Pulmonary artery endothelial cell (primary cell): Measurements from ENCODE around the gene SUDS3. TPM values are rescaled to one million over a fixed set of nuclear protein-coding genes. Genes with fewer than 3 reads are reported as not detected.
"Not testable (repeated sequence)": the region's sequence is repeated elsewhere in the genome, so short reads cannot be mapped to it uniquely, and the experiment has no call there.

Source experiments
- DNase-seq: peaks from one replicate; pipeline ENCODE4 v3.0.0-alpha.2; 2011; ENCODE audit warnings: low read depth, low spot score
- total RNA-seq: library from RNA; depleted of rRNA; stranded (reverse); fragments of >200 nt; gene quantifications from 2 replicates; pipeline ENCODE4 v1.2.3, GENCODE V29; 2014

SUDS3 gene
- total RNA-seq: 33.0 and 34.6 TPM in 2 replicates

- no peak for DNase-seq
Observed at GRCh38 chr12:118376089-118377020, at the start of gene SUDS3. Gene SUDS3 (plus strand): TSS chr12:118376555. CDS start chr12:118376692, 137 bp downstream.

- no peak for DNase-seq
Observed at GRCh38 chr12:118326991-118327390, 49.4 kb upstream of the SUDS3 start.

- DNase-seq: no peak
Observed at GRCh38 chr12:118327391-118327790, 49.0 kb upstream of the SUDS3 start.

- DNase-seq: no peak
Observed at GRCh38 chr12:118328486-118329330, 47.6 kb upstream of the SUDS3 start.

- DNase-seq: peak; percentile 68
Observed at GRCh38 chr12:118330421-118331018, 45.8 kb upstream of the SUDS3 start.

- DNase-seq: no peak
Observed at GRCh38 chr12:118332511-118332910, 43.8 kb upstream of the SUDS3 start.

- DNase-seq: no peak
Observed at GRCh38 chr12:118334241-118334640, 42.1 kb upstream of the SUDS3 start.

- no peak for DNase-seq
Observed at GRCh38 chr12:118334939-118335567, 41.3 kb upstream of the SUDS3 start.

- DNase-seq: no peak
Observed at GRCh38 chr12:118336123-118336522, 40.2 kb upstream of the SUDS3 start.

- no peak for DNase-seq
Observed at GRCh38 chr12:118337194-118337838, 39.0 kb upstream of the SUDS3 start.

- no peak for DNase-seq
Observed at GRCh38 chr12:118342090-118342489, 34.3 kb upstream of the SUDS3 start.

GRCh38 chr12:118344829-118345228, 31.5 kb upstream of the SUDS3 start:
- no peak for DNase-seq

- DNase-seq: no peak
Observed at GRCh38 chr12:118345355-118345754, 31.0 kb upstream of the SUDS3 start.

GRCh38 chr12:118346895-118347294, 29.5 kb upstream of the SUDS3 start:
- no peak for DNase-seq

GRCh38 chr12:118347916-118348315, 28.4 kb upstream of the SUDS3 start:
- no peak for DNase-seq

GRCh38 chr12:118350908-118351559, 25.3 kb upstream of the SUDS3 start:
- DNase-seq: no peak

GRCh38 chr12:118353721-118354120, 22.6 kb upstream of the SUDS3 start:
- no peak for DNase-seq

- DNase-seq: not testable (repeated sequence)
Observed at GRCh38 chr12:118354503-118354902, 21.9 kb upstream of the SUDS3 start.

GRCh38 chr12:118354903-118355302, 21.5 kb upstream of the SUDS3 start:
- no peak for DNase-seq

GRCh38 chr12:118355843-118356242, 20.5 kb upstream of the SUDS3 start:
- DNase-seq: no peak
